Adrenal gland (tissue), 5 donors: ENCODE data around the gene CHTF18.

Source experiments
- CTCF ChIP-seq, 6 experiments: fragments of 450-650 bp in 4 of 6; fragments of 200-600 bp in 2 of 6; sonication (generic) in 1 of 6; IDR thresholded peaks; 1 replicate in 5 of 6; 2 replicates in 1 of 6; pipeline versions ENCODE4 v1.5.1 to v1.8.0; 2016 to 2021; ENCODE audit warnings: antibody characterized with exemption in 6 of 6, mild to moderate bottlenecking in 2 of 6, moderate library complexity in 1 of 6
- POLR2A ChIP-seq, 2 donors: fragments of 450-650 bp; IDR thresholded peaks; one replicate each; pipeline ENCODE4 v1.6.1; 2017; ENCODE audit warnings: antibody characterized with exemption in 2 of 2, mild to moderate bottlenecking in 2 of 2, moderate library complexity in 1 of 2
- donor health status: DM: no; HTN: no; CAD: no.

- TF ChIP-seq CTCF (IDR thresholded peaks at IDR 0.05) = no peak
- no peak for TF ChIP-seq POLR2A (IDR thresholded peaks at IDR 0.05)
These were observed 5.5 kb upstream of the CHTF18 start for GRCh38 chr16:782766-783403.
